GM12878 (cell line): ENCODE results near the gene ATP2A1. TPM values are rescaled to one million over a fixed set of nuclear protein-coding genes. Genes with fewer than 3 reads are reported as not detected.

Experiments
- ATAC-seq: fragments of 200-7000 bp; cut with Tn5 transposase; 3 replicates; pipeline ENCODE4 v1.9.1; 2020; ENCODE audit warnings: mild to moderate bottlenecking, moderate library complexity
- BruUV-seq: library from RNA; stranded (reverse); fragments of 400-500 nt; replicated peaks from 2 replicates; lab custom pipeline; 2021; lab: Mats Ljungman, UMichigan
- CTCF ChIA-PET: fragments of 300-600 bp; sonication (Branson Sonifier 250); formaldehyde crosslinking; extraction: SDS; loops from one replicate; lab custom pipeline; 2021; ENCODE audit warnings: inconsistent platforms; lab: Yijun Ruan, JAX
- POLR2A ChIA-PET: fragments of 350-600 bp; formaldehyde crosslinking; extraction: SDS; loops from one replicate; lab custom pipeline; 2021; ENCODE audit warnings: inconsistent platforms; lab: Charles Lee
- RAD21 ChIA-PET: fragments of 300-600 bp; sonication (Branson Sonifier 250); formaldehyde crosslinking; loops from one replicate; lab custom pipeline; 2023; ENCODE audit warnings: antibody characterized with exemption; ENCODE audit not compliant: unreplicated experiment; lab: Charles Lee
- SMC1A ChIA-PET: fragments of 300-600 bp; sonication (Branson Sonifier 250); formaldehyde crosslinking; loops from one replicate; lab custom pipeline; 2023; ENCODE audit not compliant: unreplicated experiment, uncharacterized antibody; lab: Charles Lee
- DNase-seq: peaks from one replicate; pipeline ENCODE4 v3.0.0-alpha.2; 2011; ENCODE audit warnings: low read depth, low spot score
- FAIRE-seq: peaks from 3 replicates; lab custom pipeline; 2011; peaks lifted over from hg19 to GRCh38; lab: Jason Lieb, UNC
- H2AFZ ChIP-seq: 2 replicates; pipeline ENCODE4 v1.6.0; 2011; ENCODE audit warnings: low read depth, low read length, control low read depth; ENCODE audit not compliant: control insufficient read depth
- H3K27ac ChIP-seq: 2 replicates; pipeline ENCODE4 v1.5.1; 2011; ENCODE audit warnings: control low read depth; ENCODE audit not compliant: control insufficient read depth, insufficient read depth
- H3K27me3 ChIP-seq, 2 experiments: replicated peaks in 1 of 2; 2 replicates each; pipeline versions ENCODE4 v1.6.0 to v1.6.1; 2011; ENCODE audit warnings: low read length in 1 of 2; ENCODE audit not compliant: control insufficient read depth in 2 of 2, insufficient read depth in 2 of 2
- H3K36me3 ChIP-seq, 2 experiments: 2 replicates each; pipeline ENCODE4 v1.5.1; 2011; ENCODE audit warnings: low read length in 1 of 2; ENCODE audit not compliant: control insufficient read depth in 2 of 2, insufficient read depth in 2 of 2
- H3K4me1 ChIP-seq: 2 replicates; pipeline ENCODE4 v1.6.1; 2011; ENCODE audit warnings: mild to moderate bottlenecking, low read length, moderate library complexity, mixed read lengths; ENCODE audit not compliant: control insufficient read depth, insufficient read depth
- H3K4me2 ChIP-seq: 2 replicates; pipeline ENCODE4 v1.6.0; 2011; ENCODE audit warnings: control low read depth; ENCODE audit not compliant: control insufficient read depth, insufficient read depth
- H3K4me3 ChIP-seq: fragments of 200-600 bp; sonication (generic); 2 replicates; pipeline ENCODE4 v1.5.1; 2016
- H3K79me2 ChIP-seq: 2 replicates; pipeline ENCODE4 v1.6.0; 2011; ENCODE audit warnings: low read length; ENCODE audit not compliant: control insufficient read depth, insufficient read depth
- H3K9ac ChIP-seq: 2 replicates; pipeline ENCODE4 v1.8.0; 2011; ENCODE audit warnings: low read length, control low read depth, mixed read lengths; ENCODE audit not compliant: control insufficient read depth, insufficient read depth
- H3K9me3 ChIP-seq: replicated peaks from 3 replicates; pipeline ENCODE4 v1.5.1; 2011; ENCODE audit warnings: mild to moderate bottlenecking, low read length; ENCODE audit not compliant: control insufficient read depth, insufficient read depth
- H4K20me1 ChIP-seq: 2 replicates; pipeline ENCODE4 v1.6.0; 2011; ENCODE audit not compliant: control insufficient read depth, insufficient read depth
- ATF7 ChIP-seq: fragments of 450-650 bp; IDR thresholded peaks from 2 replicates; pipeline ENCODE4 v1.6.1; 2016; ENCODE audit warnings: low read depth, mild to moderate bottlenecking
- BCLAF1 ChIP-seq: fragments of 450-650 bp; IDR thresholded peaks from 2 replicates; pipeline ENCODE4 v1.6.1; 2017; ENCODE audit warnings: antibody characterized with exemption, mild to moderate bottlenecking, moderate library complexity
- LARP7 ChIP-seq: fragments of 450-650 bp; IDR thresholded peaks from 2 replicates; pipeline ENCODE4 v1.6.1; 2017; ENCODE audit warnings: mild to moderate bottlenecking
- PAX5 ChIP-seq: IDR thresholded peaks from 2 replicates; pipeline ENCODE4 v1.6.1; 2011; ENCODE audit warnings: low read depth, low read length, borderline replicate concordance
- RAD51 ChIP-seq: fragments of 450-650 bp; IDR thresholded peaks from 2 replicates; pipeline ENCODE4 v1.6.1; 2016; ENCODE audit warnings: moderate library complexity, mild to moderate bottlenecking, inconsistent platforms
- STAT3 ChIP-seq: IDR thresholded peaks from 2 replicates; pipeline ENCODE4 v1.6.1; 2011; ENCODE audit warnings: low read depth, low read length, improper control_type of control experiment
- USF2 ChIP-seq: IDR thresholded peaks from 2 replicates; pipeline ENCODE4 v1.6.1; 2011; ENCODE audit warnings: low read depth, low read length, improper control_type of control experiment, borderline replicate concordance
- WGBS: methylation state at CpG from one replicate; pipeline ENCODE4 v1.1.6; 2016; ENCODE audit warnings: low lambda C conversion rate; ENCODE audit not compliant: insufficient replicate concordance, insufficient coverage; ENCODE audit errors: missing lambda C conversion rate; 5-methylcytosine and 5-hydroxymethylcytosine counted together
- in situ Hi-C: fragments of 300-500 bp; cut with MboI; formaldehyde crosslinking; loops from 9 replicates; pipeline ENCODE4 v1.14.3; 2018; ENCODE audit warnings: mixed read lengths
- intact Hi-C: fragments of 100-400 bp; cut with micrococcal nuclease; formaldehyde crosslinking; loops from one replicate; pipeline ENCODE4 v1.14.2; 2022; ENCODE audit not compliant: unreplicated experiment
- polyA plus RNA-seq, 11 experiments: library from polyadenylated mRNA; depleted of rRNA in 4 of 11; unstranded in 6 of 11; stranded (reverse) in 5 of 11; fragments of >200 nt; fragmentation: Nextera tagmentation in 4 of 11; fragmentation: Illumina TruSeq in 1 of 11; extraction: Ambion mirVana in 4 of 11; extraction: Trizol in 1 of 11; gene quantifications; 1 replicate in 1 of 11; 2 replicates in 10 of 11; pipeline versions ENCODE4 v1.2.1 to v1.2.3, GENCODE V29; 2011 to 2016; ENCODE audit warnings: inconsistent platforms in 2 of 11, missing spikeins in 2 of 11, low read depth in 1 of 11
- total RNA-seq, 4 experiments: library from RNA; depleted of rRNA in 3 of 4; stranded (reverse); fragments of >200 nt in 3 of 4; fragmentation: Illumina TruSeq in 1 of 4; extraction: Trizol in 1 of 4; gene quantifications; 2 replicates each; pipeline versions ENCODE4 v1.2.1 to v1.2.3, GENCODE V29; 2013 to 2021

The ATP2A1 gene
- total and polyA plus RNA-seq, 10 of the 15 experiments (the other 5 are each of a cell fraction or from before 2014, with no cell fraction given) = 0.13 to 1.7 (median 0.88) TPM

- no peak overlapping the region for H3K27ac ChIP-seq
- intact Hi-C loops = no loop called here
- SMC1A ChIA-PET = interaction anchor here (2.4 kb wide), 1 partner anchor 25 kb away, joined by 7 read pairs; no protein-coding TSS in a partner anchor
- no peak overlapping the region for H2AFZ ChIP-seq
- H3K4me3 ChIP-seq = no peak overlapping the region
- H3K4me2 ChIP-seq = no peak overlapping the region
- POLR2A ChIA-PET = interaction anchor here (0.6 kb wide), 1 partner anchor 43 kb away, joined by 5 read pairs; no protein-coding TSS in a partner anchor
- H3K9me3 ChIP-seq = no peaks in the 10 kb centered on the region
- no peak for DNase-seq
- in situ Hi-C loops = no loop called here
- RAD21 ChIA-PET = no interaction called here
- ATAC-seq = no peak
- H3K27me3 ChIP-seq = no peaks in the 10 kb centered on the region
- no peaks in the 10 kb centered on the region; the same call in 1 of the 2 replicates for H3K4me1 ChIP-seq
- WGBS = 76% methylated on average over 15 of the region's 15 CpGs
- no peaks in the 10 kb centered on the region for H3K36me3 ChIP-seq
- H3K9ac ChIP-seq = no peak overlapping the region
- TF ChIP-seq ATF7 (no peak), RAD51 (no peak), USF2 (no peak), STAT3 (no peak), LARP7 (no peak), BCLAF1 (no peak), PAX5 (no peak)
- no TSS peak for BruUV-seq
- FAIRE-seq = no peak
- H4K20me1 ChIP-seq = no peaks in the 10 kb centered on the region
- no peaks in the 10 kb centered on the region for H3K79me2 ChIP-seq
- CTCF ChIA-PET = interaction anchor here (0.7 to 1.3 kb wide), 2 partner anchors 46 to 51 kb away, joined by 3 to 4 read pairs; no protein-coding TSS in a partner anchor
Measured at GRCh38 chr16:28898266-28898665, 20.0 kb downstream of the ATP2A1 start.
